Osteoblast (primary cell): ENCODE measurements around the gene PPP4R2. TPM values are rescaled to one million over a fixed set of nuclear protein-coding genes. Genes with fewer than 3 reads are reported as not detected.

Experiments used
- DNase-seq: peaks from one replicate; pipeline ENCODE4 v3.0.0; 2011; ENCODE audit warnings: low spot score, mixed read lengths; ENCODE audit not compliant: insufficient read length; ENCODE audit errors: missing footprints
- H2AFZ ChIP-seq: 2 replicates; pipeline ENCODE4 v1.6.0; 2011; ENCODE audit warnings: mild to moderate bottlenecking, low read length
- H3K27ac ChIP-seq: 2 replicates; pipeline ENCODE4 v1.5.1; 2011; ENCODE audit warnings: mild to moderate bottlenecking, low read depth, low read length, moderate library complexity
- H3K27me3 ChIP-seq: 2 replicates; pipeline ENCODE4 v1.6.0; 2012; ENCODE audit warnings: mild to moderate bottlenecking, control low read depth, inconsistent platforms, low read length, moderate library complexity; ENCODE audit not compliant: insufficient read depth
- H3K36me3 ChIP-seq: 2 replicates; pipeline ENCODE4 v1.5.1; 2011; ENCODE audit warnings: mild to moderate bottlenecking, low read length, control low read depth, moderate library complexity; ENCODE audit not compliant: insufficient read depth
- H3K4me1 ChIP-seq: 2 replicates; pipeline ENCODE4 v1.5.1; 2011; ENCODE audit warnings: mild to moderate bottlenecking, low read length, control low read depth, moderate library complexity; ENCODE audit not compliant: insufficient read depth
- H3K4me2 ChIP-seq: 2 replicates; pipeline ENCODE4 v1.6.0; 2011; ENCODE audit warnings: mild to moderate bottlenecking, low read length; ENCODE audit not compliant: insufficient read depth
- H3K4me3 ChIP-seq: fragments of 200-600 bp; sonication (generic); 3 replicates; pipeline ENCODE4 v1.5.1; 2012; ENCODE audit warnings: mild to moderate bottlenecking, low read length, inconsistent platforms; ENCODE audit not compliant: insufficient read depth
- H3K79me2 ChIP-seq: 2 replicates; pipeline ENCODE4 v1.6.0; 2012; ENCODE audit warnings: mild to moderate bottlenecking, low read length, control low read depth, inconsistent platforms; ENCODE audit not compliant: insufficient read depth
- H3K9me3 ChIP-seq: 2 replicates; pipeline ENCODE4 v1.5.1; 2011; ENCODE audit warnings: low read depth, low read length, control low read depth
- H4K20me1 ChIP-seq: 2 replicates; pipeline ENCODE4 v1.6.0; 2012; ENCODE audit warnings: mild to moderate bottlenecking, low read length, control low read depth; ENCODE audit not compliant: insufficient read depth
- total RNA-seq: library from RNA; depleted of rRNA; stranded (reverse); fragments of >200 nt; gene quantifications from 2 replicates; pipeline ENCODE4 v1.2.3, GENCODE V29; 2012
- TF ChIP-seq, protein P1 (sequence below): IDR thresholded peaks from 2 replicates; pipeline ENCODE4 v1.5.1; 2011; ENCODE audit warnings: mild to moderate bottlenecking, low read depth, low read length, moderate library complexity; ENCODE audit errors: extremely low read depth

The PPP4R2 gene
- total RNA-seq, 1 donor = 84.3 TPM

DNA sequence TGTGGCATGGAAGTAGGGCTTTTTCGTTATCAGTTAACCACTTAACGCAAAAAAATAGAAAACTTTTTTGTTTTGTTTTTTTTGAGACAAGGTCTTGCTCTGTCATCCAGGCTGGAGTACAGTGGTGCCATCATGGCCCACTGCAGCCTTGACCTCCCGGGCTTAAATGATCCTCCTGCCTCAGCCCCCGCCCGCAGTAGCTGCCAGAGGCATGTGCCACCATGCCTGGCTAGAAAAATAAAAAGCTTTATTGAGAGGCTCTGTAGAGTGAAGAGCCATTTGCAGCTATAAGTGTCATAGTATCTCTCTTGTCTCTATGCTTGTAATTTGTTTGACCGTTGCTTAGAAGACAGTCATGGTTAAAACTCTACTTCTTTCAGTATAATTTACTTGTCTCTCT lies 13.5 kb downstream of the PPP4R2 start:
- Histone ChIP-seq H3K4me2 (no peak overlapping the region), H3K9me3 (no peaks in the 10 kb centered on the region), H3K4me1 (peaks cover 4% of the 10 kb centered on the region), H3K79me2 (peaks cover 99% of the 10 kb centered on the region), H4K20me1 (peaks cover 80% of the 10 kb centered on the region), H3K27ac (no peak overlapping the region), H3K27me3 (no peaks in the 10 kb centered on the region), H3K36me3 (peaks cover 20% of the 10 kb centered on the region), H2AFZ (no peak overlapping the region), H3K4me3 (no peak overlapping the region)
- TF ChIP-seq, protein P1, sequence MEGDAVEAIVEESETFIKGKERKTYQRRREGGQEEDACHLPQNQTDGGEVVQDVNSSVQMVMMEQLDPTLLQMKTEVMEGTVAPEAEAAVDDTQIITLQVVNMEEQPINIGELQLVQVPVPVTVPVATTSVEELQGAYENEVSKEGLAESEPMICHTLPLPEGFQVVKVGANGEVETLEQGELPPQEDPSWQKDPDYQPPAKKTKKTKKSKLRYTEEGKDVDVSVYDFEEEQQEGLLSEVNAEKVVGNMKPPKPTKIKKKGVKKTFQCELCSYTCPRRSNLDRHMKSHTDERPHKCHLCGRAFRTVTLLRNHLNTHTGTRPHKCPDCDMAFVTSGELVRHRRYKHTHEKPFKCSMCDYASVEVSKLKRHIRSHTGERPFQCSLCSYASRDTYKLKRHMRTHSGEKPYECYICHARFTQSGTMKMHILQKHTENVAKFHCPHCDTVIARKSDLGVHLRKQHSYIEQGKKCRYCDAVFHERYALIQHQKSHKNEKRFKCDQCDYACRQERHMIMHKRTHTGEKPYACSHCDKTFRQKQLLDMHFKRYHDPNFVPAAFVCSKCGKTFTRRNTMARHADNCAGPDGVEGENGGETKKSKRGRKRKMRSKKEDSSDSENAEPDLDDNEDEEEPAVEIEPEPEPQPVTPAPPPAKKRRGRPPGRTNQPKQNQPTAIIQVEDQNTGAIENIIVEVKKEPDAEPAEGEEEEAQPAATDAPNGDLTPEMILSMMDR = no peak
- no peak for DNase-seq

DNA sequence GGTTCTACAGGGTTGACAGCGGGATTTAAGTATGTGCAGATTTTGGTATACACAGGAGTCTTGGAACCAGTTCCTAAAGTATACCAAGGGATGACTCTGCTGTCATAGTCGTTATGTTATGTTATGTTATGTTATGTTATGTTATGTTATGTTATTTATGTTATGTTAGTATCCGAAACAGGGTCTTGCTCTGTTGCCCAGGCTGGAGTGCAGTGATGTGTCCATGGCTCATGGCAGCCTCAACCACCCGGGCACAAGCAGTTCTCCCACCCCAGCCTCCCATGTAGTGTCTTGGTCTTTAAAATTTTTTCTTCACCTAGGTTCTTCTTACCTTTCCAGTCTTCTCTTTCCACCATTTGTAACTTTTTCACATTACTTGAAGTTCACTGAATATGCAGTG lies 21.7 kb downstream of the PPP4R2 start:
- H3K27ac ChIP-seq = no peak overlapping the region
- TF ChIP-seq, protein P1 = no peak
- peaks cover 99% of the 10 kb centered on the region for H3K79me2 ChIP-seq
- H3K9me3 ChIP-seq = no peaks in the 10 kb centered on the region
- H3K4me1 ChIP-seq = no peaks in the 10 kb centered on the region
- H4K20me1 ChIP-seq = peaks cover 71% of the 10 kb centered on the region
- no peaks in the 10 kb centered on the region for H3K27me3 ChIP-seq
- no peak overlapping the region for H3K4me2 ChIP-seq
- no peak for DNase-seq
- H3K36me3 ChIP-seq = no peaks in the 10 kb centered on the region
- H2AFZ ChIP-seq = no peak overlapping the region
- H3K4me3 ChIP-seq = no peak overlapping the region

DNA sequence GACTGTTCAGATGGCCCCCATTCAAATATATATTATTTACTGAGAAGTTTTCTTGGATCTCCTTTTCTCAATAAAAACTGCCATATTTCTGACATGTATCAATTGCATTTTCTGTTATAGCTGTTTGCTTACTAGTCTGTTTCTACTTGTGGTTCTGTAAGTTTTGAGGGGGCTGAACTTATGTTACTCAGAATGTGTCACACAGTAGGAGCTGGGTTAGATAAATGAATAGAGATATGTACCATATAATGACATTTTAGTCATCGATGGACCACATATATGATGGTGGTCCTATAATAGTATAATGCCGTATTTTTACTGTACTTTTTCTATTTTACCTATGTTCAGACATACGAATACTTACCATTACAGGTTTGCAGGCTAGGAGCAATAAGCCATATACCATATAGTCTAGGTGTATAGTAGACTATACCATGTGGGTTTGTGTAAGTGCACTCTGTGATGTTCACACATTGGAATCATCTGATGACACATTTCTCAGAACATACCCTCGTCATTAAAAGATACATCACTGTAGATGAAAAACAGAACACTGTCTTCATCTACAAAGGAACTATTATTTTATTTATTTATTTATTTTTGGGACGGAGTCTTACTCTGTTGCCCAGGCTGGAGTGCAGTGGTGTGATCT lies 22.3 kb downstream of the PPP4R2 start:
- no peaks in the 10 kb centered on the region for H3K9me3 ChIP-seq
- no peak overlapping the region for H2AFZ ChIP-seq
- H3K4me2 ChIP-seq = no peak overlapping the region
- peaks cover 98% of the 10 kb centered on the region for H3K79me2 ChIP-seq
- H3K36me3 ChIP-seq = no peaks in the 10 kb centered on the region
- H3K27me3 ChIP-seq = no peaks in the 10 kb centered on the region
- TF ChIP-seq, protein P1 = no peak
- H3K27ac ChIP-seq = no peak overlapping the region
- no peaks in the 10 kb centered on the region for H3K4me1 ChIP-seq
- no peak overlapping the region for H3K4me3 ChIP-seq
- peaks cover 69% of the 10 kb centered on the region for H4K20me1 ChIP-seq
- DNase-seq = peak; percentile 44

DNA sequence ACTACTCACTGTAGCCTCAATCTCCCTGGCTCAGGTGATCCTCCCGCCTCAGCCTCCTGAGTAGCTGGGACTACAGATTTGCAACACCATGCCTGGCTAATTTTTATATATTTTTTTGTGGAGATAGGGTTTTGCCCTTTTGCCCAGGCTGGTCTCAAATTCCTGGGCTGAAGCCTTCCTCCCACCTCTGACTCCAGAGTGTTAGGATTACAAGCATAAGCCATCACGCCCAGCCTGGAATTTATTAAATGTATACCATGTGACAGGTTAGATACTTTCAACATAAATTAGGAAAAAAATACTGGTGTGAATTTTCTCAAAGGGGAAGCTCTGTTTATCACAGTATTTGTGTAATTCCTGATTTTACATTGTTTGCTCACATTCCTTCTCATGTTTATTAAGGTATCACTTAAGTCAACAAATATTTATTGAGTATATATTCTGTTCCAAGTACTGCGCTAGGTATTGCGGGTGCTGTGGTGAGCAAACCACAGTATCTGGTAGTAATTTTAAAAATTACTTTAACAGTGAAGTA lies 24.8 kb downstream of the PPP4R2 start:
- Histone ChIP-seq H4K20me1 (peaks cover 72% of the 10 kb centered on the region), H3K4me3 (no peak overlapping the region), H3K9me3 (no peaks in the 10 kb centered on the region), H3K4me2 (no peak overlapping the region), H3K27me3 (no peaks in the 10 kb centered on the region), H3K36me3 (no peaks in the 10 kb centered on the region), H3K79me2 (peaks cover 99% of the 10 kb centered on the region), H2AFZ (no peak overlapping the region), H3K27ac (no peak overlapping the region), H3K4me1 (peaks cover 3% of the 10 kb centered on the region)
- TF ChIP-seq, protein P1 = no peak
- no peak for DNase-seq
